ENCODE data around the gene CITED2. TPM values are rescaled to one million over a fixed set of nuclear protein-coding genes. Genes with fewer than 3 reads are reported as not detected.

The CITED2 gene
- total and polyA plus RNA-seq, 2 of the 8 experiments (the other 6 are each of a cell fraction or from before 2014, with no cell fraction given) = 89.1 to 115 TPM

DNA sequence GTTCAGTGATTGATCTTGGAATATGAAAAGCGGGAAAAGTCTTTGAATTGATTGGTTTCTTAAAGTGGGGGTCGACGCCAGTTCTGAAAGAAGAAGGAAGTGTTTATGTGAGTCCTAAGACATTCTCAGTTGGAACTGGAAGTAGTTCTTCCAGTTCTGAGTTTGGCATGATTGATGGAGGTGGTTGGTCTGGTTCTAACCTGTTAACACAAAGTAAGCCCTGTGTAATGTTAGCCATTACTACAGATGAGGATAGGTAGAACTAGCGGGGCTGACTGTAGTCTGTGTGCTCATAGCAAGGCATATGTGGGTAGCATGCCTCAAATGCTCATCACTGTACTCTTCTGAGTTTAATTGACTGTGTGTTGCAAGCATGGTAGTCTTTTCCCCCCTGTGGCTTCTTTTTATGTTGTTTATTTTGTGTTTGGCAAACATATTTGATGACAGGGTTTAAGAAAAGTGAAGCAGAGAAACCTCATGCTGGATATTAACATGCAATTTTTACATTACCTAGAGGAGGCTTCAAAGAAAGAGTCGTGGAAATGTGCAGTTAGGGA is 24.9 kb downstream of the CITED2 start (continued):
- TF ChIP-seq, protein P1, sequence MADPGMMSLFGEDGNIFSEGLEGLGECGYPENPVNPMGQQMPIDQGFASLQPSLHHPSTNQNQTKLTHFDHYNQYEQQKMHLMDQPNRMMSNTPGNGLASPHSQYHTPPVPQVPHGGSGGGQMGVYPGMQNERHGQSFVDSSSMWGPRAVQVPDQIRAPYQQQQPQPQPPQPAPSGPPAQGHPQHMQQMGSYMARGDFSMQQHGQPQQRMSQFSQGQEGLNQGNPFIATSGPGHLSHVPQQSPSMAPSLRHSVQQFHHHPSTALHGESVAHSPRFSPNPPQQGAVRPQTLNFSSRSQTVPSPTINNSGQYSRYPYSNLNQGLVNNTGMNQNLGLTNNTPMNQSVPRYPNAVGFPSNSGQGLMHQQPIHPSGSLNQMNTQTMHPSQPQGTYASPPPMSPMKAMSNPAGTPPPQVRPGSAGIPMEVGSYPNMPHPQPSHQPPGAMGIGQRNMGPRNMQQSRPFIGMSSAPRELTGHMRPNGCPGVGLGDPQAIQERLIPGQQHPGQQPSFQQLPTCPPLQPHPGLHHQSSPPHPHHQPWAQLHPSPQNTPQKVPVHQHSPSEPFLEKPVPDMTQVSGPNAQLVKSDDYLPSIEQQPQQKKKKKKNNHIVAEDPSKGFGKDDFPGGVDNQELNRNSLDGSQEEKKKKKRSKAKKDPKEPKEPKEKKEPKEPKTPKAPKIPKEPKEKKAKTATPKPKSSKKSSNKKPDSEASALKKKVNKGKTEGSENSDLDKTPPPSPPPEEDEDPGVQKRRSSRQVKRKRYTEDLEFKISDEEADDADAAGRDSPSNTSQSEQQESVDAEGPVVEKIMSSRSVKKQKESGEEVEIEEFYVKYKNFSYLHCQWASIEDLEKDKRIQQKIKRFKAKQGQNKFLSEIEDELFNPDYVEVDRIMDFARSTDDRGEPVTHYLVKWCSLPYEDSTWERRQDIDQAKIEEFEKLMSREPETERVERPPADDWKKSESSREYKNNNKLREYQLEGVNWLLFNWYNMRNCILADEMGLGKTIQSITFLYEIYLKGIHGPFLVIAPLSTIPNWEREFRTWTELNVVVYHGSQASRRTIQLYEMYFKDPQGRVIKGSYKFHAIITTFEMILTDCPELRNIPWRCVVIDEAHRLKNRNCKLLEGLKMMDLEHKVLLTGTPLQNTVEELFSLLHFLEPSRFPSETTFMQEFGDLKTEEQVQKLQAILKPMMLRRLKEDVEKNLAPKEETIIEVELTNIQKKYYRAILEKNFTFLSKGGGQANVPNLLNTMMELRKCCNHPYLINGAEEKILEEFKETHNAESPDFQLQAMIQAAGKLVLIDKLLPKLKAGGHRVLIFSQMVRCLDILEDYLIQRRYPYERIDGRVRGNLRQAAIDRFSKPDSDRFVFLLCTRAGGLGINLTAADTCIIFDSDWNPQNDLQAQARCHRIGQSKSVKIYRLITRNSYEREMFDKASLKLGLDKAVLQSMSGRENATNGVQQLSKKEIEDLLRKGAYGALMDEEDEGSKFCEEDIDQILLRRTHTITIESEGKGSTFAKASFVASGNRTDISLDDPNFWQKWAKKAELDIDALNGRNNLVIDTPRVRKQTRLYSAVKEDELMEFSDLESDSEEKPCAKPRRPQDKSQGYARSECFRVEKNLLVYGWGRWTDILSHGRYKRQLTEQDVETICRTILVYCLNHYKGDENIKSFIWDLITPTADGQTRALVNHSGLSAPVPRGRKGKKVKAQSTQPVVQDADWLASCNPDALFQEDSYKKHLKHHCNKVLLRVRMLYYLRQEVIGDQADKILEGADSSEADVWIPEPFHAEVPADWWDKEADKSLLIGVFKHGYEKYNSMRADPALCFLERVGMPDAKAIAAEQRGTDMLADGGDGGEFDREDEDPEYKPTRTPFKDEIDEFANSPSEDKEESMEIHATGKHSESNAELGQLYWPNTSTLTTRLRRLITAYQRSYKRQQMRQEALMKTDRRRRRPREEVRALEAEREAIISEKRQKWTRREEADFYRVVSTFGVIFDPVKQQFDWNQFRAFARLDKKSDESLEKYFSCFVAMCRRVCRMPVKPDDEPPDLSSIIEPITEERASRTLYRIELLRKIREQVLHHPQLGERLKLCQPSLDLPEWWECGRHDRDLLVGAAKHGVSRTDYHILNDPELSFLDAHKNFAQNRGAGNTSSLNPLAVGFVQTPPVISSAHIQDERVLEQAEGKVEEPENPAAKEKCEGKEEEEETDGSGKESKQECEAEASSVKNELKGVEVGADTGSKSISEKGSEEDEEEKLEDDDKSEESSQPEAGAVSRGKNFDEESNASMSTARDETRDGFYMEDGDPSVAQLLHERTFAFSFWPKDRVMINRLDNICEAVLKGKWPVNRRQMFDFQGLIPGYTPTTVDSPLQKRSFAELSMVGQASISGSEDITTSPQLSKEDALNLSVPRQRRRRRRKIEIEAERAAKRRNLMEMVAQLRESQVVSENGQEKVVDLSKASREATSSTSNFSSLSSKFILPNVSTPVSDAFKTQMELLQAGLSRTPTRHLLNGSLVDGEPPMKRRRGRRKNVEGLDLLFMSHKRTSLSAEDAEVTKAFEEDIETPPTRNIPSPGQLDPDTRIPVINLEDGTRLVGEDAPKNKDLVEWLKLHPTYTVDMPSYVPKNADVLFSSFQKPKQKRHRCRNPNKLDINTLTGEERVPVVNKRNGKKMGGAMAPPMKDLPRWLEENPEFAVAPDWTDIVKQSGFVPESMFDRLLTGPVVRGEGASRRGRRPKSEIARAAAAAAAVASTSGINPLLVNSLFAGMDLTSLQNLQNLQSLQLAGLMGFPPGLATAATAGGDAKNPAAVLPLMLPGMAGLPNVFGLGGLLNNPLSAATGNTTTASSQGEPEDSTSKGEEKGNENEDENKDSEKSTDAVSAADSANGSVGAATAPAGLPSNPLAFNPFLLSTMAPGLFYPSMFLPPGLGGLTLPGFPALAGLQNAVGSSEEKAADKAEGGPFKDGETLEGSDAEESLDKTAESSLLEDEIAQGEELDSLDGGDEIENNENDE (IDR thresholded peaks at IDR 0.05; ENCODE audit: insufficient replicate concordance, low read length) = no peak
